Neural crest cell (in vitro differentiated cells): ENCODE data around the gene ALCAM. TPM values are rescaled to one million over a fixed set of nuclear protein-coding genes. Genes with fewer than 3 reads are reported as not detected.

Source experiments
- DNase-seq: peaks from one replicate; pipeline ENCODE4 v3.0.0; 2021; ENCODE audit warnings: low read depth, mixed read lengths, low spot score
- H3K27ac Mint-ChIP-seq: one replicate; pipeline ENCODE4 v1.8.0; 2021; ENCODE audit warnings: mild to moderate bottlenecking, mixed read lengths; ENCODE audit not compliant: unreplicated experiment
- H3K27me3 Mint-ChIP-seq: 2 replicates; pipeline ENCODE4 v1.8.0; 2021; ENCODE audit warnings: low read depth, mild to moderate bottlenecking, mixed read lengths
- H3K36me3 Mint-ChIP-seq: 2 replicates; pipeline ENCODE4 v1.8.0; 2021; ENCODE audit warnings: low read depth, mild to moderate bottlenecking, mixed read lengths
- H3K4me1 Mint-ChIP-seq: 2 replicates; pipeline ENCODE4 v1.8.0; 2021; ENCODE audit warnings: mixed read lengths
- H3K4me3 Mint-ChIP-seq: one replicate; pipeline ENCODE4 v1.8.0; 2021; ENCODE audit warnings: mild to moderate bottlenecking, mixed read lengths
- H3K9me3 Mint-ChIP-seq: 2 replicates; pipeline ENCODE4 v1.8.0; 2021; ENCODE audit warnings: mixed read lengths
- total RNA-seq: library from RNA; stranded (reverse); gene quantifications from 2 replicates; pipeline ENCODE4 v1.2.1, GENCODE V29; 2021
- TF ChIP-seq, protein P1 (sequence below): fragments of 200-600 bp; sonication (generic); conservative IDR thresholded peaks from 2 replicates; pipeline ENCODE4 v1.5.0; 2021; ENCODE audit warnings: antibody characterized with exemption, mild to moderate bottlenecking

The ALCAM gene
- total RNA-seq, 1 donor from 2014 or later = 8.7 TPM

DNA sequence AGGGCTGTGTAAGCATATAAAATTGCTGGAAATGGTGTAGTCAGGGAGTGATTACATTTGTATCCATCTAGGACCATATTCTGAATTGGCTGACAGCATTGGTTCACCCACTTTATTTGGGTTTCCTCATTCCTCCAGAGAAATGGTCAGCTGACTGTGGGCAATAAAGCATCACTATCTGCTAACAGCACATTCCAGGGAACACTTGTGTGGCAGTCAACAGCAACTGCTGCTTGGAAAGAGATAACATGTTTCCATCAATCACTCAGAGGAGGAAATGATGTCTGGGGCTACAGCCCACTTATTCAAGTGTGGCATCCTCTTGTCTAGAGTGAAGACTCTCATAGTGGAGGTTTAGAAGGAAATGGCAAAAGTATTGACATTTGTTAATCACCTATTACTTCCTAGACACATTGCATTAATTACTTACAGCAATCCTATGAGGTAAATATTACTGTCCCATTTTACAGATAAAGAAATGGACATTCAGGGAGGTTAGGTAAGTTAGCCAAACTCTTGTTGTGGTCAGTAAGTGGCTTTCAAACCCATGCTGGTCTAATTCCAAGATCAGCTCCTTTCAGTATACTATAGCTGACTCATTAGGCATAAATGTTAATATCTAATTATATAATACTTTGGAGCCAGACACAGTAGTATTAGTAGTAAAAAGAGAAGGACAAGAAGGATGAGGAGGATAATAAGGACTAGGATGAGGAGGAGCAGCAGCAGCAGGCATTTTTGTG is 247.8 kb downstream of the ALCAM start:
- Mint-ChIP-seq H3K36me3 (no peaks in the 10 kb centered on the region), H3K27ac (no peak overlapping the region), H3K27me3 (no peaks in the 10 kb centered on the region), H3K9me3 (peaks cover 2% of the 10 kb centered on the region), H3K4me3 (no peak overlapping the region), H3K4me1 (no peaks in the 10 kb centered on the region)
- TF ChIP-seq, protein P1, sequence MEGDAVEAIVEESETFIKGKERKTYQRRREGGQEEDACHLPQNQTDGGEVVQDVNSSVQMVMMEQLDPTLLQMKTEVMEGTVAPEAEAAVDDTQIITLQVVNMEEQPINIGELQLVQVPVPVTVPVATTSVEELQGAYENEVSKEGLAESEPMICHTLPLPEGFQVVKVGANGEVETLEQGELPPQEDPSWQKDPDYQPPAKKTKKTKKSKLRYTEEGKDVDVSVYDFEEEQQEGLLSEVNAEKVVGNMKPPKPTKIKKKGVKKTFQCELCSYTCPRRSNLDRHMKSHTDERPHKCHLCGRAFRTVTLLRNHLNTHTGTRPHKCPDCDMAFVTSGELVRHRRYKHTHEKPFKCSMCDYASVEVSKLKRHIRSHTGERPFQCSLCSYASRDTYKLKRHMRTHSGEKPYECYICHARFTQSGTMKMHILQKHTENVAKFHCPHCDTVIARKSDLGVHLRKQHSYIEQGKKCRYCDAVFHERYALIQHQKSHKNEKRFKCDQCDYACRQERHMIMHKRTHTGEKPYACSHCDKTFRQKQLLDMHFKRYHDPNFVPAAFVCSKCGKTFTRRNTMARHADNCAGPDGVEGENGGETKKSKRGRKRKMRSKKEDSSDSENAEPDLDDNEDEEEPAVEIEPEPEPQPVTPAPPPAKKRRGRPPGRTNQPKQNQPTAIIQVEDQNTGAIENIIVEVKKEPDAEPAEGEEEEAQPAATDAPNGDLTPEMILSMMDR = no peak
- no peak for DNase-seq

DNA sequence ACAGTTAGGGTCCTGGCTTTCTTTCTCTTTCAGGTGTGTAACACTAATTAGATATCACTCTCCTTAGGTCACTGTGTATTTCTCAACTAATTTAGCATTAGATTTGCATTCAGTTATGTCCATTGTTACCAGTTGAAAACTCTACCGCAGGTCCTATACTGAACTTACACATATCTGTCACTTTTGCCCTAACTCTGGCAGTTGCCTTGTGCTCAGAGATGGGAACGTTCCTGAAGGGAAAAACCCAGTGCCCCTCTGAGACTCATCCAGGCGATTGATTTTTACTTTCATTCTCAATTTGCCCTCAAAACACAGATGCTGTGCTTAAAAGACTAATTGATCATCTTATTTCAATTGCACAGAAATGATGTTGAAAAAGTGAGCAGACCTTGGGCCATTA is 249.1 kb downstream of the ALCAM start:
- Mint-ChIP-seq H3K27ac (no peak overlapping the region), H3K4me1 (no peaks in the 10 kb centered on the region), H3K27me3 (no peaks in the 10 kb centered on the region), H3K36me3 (no peaks in the 10 kb centered on the region), H3K4me3 (no peak overlapping the region), H3K9me3 (peaks cover 2% of the 10 kb centered on the region)
- DNase-seq = no peak
- TF ChIP-seq, protein P1 = no peak

DNA sequence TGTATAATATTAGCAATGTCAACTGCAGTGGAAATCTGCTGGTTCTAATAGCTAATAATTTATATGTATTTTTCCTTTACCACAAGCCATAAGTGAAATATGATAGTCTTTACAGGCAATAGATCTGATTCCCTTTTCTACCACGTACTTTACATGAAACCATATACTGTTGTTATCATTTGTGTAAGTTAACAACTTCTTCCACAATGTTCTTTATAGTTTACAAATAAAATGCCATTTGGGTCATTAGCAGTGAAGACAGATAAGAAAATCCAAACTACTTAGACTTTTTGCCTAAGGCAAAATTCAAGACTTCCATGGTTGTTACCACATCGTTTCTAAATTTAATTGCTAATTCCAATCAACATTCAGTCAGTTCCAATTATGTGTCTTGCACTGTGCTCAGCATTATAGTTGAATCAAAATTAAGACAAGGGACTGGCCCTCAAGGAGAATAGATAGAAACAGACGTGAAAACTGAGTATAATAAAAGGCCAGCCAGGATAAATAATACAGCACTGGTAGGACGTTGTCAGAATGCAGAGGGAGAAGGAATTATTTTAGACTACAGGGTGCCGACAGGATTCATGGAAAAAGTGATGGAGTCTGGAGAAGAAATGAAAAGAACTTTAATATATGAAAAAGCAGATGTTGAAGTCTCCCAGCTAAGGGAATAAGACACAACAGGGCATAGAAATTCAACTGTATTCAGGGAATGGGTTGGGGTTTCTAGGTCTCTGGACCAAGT is 249.8 kb downstream of the ALCAM start:
- TF ChIP-seq, protein P1 = no peak
- no peaks in the 10 kb centered on the region for H3K36me3 Mint-ChIP-seq
- H3K4me1 Mint-ChIP-seq = no peaks in the 10 kb centered on the region
- no peaks in the 10 kb centered on the region for H3K27me3 Mint-ChIP-seq
- no peaks in the 10 kb centered on the region for H3K9me3 Mint-ChIP-seq
- no peak overlapping the region for H3K4me3 Mint-ChIP-seq
- H3K27ac Mint-ChIP-seq = no peak overlapping the region
- no peak for DNase-seq

DNA sequence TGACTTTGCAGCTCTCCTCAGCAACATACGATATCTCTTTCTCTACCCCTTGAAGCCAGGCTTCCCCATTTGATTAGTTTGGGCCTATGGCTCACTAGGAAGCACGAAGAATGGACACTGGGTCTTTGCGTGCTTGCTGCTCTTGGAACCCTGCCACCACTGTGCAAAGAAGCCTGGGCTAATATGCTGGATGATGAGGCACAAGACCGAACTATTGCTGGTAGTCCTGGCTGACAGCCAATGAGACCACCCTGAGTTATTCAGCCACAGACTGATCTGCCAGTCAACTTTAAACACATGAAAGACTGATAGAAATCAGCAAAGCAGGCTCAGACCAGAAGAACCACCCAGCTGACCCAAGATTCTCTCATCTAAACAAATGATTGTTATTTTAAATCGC is 251.8 kb downstream of the ALCAM start:
- no peaks in the 10 kb centered on the region for H3K4me1 Mint-ChIP-seq
- H3K27ac Mint-ChIP-seq = no peak overlapping the region
- TF ChIP-seq, protein P1 = no peak
- no peak for DNase-seq
- H3K9me3 Mint-ChIP-seq = no peaks in the 10 kb centered on the region
- H3K4me3 Mint-ChIP-seq = no peak overlapping the region
- H3K27me3 Mint-ChIP-seq = no peaks in the 10 kb centered on the region
- H3K36me3 Mint-ChIP-seq = no peaks in the 10 kb centered on the region

DNA sequence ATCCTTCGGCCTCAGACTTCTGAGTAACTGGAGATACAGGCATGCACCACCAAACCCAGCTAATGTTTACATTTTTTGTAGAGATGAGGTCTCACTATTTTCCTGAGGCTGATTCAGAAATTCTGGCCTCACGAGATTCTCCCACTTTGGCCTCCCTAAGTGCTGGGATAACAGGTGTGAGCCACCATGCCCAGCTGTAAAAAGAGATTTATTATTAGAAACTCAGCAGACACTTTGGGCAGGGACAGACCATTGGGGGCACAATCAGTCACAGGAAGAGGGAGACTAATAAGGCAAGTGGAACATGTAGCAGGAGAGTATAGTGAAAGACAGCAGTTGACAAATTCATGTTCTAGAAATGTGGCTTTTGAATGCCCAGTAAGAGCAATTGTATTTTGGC is 252.9 kb downstream of the ALCAM start:
- Mint-ChIP-seq H3K27ac (no peak overlapping the region), H3K36me3 (no peaks in the 10 kb centered on the region), H3K4me1 (no peaks in the 10 kb centered on the region), H3K27me3 (no peaks in the 10 kb centered on the region), H3K9me3 (no peaks in the 10 kb centered on the region), H3K4me3 (no peak overlapping the region)
- TF ChIP-seq, protein P1 = no peak
- DNase-seq = no peak
